GM12878 (cell line): ENCODE data around the gene CCL2.

Source experiments
- BACH1 ChIP-seq: fragments of 450-650 bp; IDR thresholded peaks from 2 replicates; pipeline ENCODE4 v1.6.1; 2017; ENCODE audit warnings: mild to moderate bottlenecking, borderline replicate concordance
- CHD1 ChIP-seq: IDR thresholded peaks from 2 replicates; pipeline ENCODE4 v1.6.1; 2012; ENCODE audit warnings: low read depth, low read length, improper control_type of control experiment
- EZH2 ChIP-seq: IDR thresholded peaks from 2 replicates; pipeline ENCODE4 v1.6.1; 2012; ENCODE audit warnings: low read depth, mild to moderate bottlenecking, control low read depth, inconsistent platforms, low read length, borderline replicate concordance; ENCODE audit not compliant: control insufficient read depth
- JUND ChIP-seq: IDR thresholded peaks from 2 replicates; pipeline ENCODE4 v1.6.1; 2012; ENCODE audit warnings: low read depth, mild to moderate bottlenecking, low read length, improper control_type of control experiment, moderate library complexity
- KDM1A ChIP-seq: fragments of 200-600 bp; sonication (generic); IDR thresholded peaks from 2 replicates; pipeline ENCODE4 v1.6.1; 2016; ENCODE audit warnings: borderline replicate concordance
- POLR2AphosphoS2 ChIP-seq: IDR thresholded peaks from 2 replicates; pipeline ENCODE4 v1.6.1; 2011; ENCODE audit warnings: low read depth, mild to moderate bottlenecking, low read length, improper control_type of control experiment, moderate library complexity
- POLR2AphosphoS5 ChIP-seq: IDR thresholded peaks from 2 replicates; pipeline ENCODE4 v1.6.1; 2011; ENCODE audit warnings: mild to moderate bottlenecking, low read length, inconsistent platforms
- RAD21 ChIP-seq: IDR thresholded peaks from 2 replicates; pipeline ENCODE4 v1.6.1; 2011; ENCODE audit warnings: mild to moderate bottlenecking, low read depth, low read length, moderate library complexity; ENCODE audit not compliant: insufficient read depth
- TAF1 ChIP-seq: IDR thresholded peaks from 2 replicates; pipeline ENCODE4 v1.6.1; 2011; ENCODE audit warnings: mild to moderate bottlenecking, low read depth, low read length, borderline replicate concordance
- TARDBP ChIP-seq: IDR thresholded peaks from 2 replicates; pipeline ENCODE4 v1.6.1; 2016; ENCODE audit warnings: borderline replicate concordance
- WRNIP1 ChIP-seq: IDR thresholded peaks from 2 replicates; pipeline ENCODE4 v1.6.1; 2011; ENCODE audit warnings: low read depth, low read length, improper control_type of control experiment, borderline replicate concordance
- TF ChIP-seq, protein P1 (sequence below), 3 experiments: IDR thresholded peaks in 2 of 3; conservative IDR thresholded peaks in 1 of 3; 2 replicates each; pipeline ENCODE4 v1.5.1; 2011; ENCODE audit warnings: low read depth in 3 of 3, low read length in 3 of 3, mild to moderate bottlenecking in 3 of 3, control low read depth in 2 of 3, moderate library complexity in 2 of 3, inconsistent platforms in 1 of 3, mixed read lengths in 1 of 3; ENCODE audit not compliant: control insufficient read depth in 2 of 3, insufficient read depth in 1 of 3; ENCODE audit errors: extremely low read depth in 1 of 3
- TF ChIP-seq, protein P2 (sequence below): IDR thresholded peaks from 2 replicates; pipeline ENCODE4 v1.6.1; 2011; ENCODE audit warnings: borderline replicate concordance, low read depth, mild to moderate bottlenecking, moderate library complexity, mixed read lengths, low read length; ENCODE audit not compliant: insufficient read depth; ENCODE audit errors: extremely low read length

DNA sequence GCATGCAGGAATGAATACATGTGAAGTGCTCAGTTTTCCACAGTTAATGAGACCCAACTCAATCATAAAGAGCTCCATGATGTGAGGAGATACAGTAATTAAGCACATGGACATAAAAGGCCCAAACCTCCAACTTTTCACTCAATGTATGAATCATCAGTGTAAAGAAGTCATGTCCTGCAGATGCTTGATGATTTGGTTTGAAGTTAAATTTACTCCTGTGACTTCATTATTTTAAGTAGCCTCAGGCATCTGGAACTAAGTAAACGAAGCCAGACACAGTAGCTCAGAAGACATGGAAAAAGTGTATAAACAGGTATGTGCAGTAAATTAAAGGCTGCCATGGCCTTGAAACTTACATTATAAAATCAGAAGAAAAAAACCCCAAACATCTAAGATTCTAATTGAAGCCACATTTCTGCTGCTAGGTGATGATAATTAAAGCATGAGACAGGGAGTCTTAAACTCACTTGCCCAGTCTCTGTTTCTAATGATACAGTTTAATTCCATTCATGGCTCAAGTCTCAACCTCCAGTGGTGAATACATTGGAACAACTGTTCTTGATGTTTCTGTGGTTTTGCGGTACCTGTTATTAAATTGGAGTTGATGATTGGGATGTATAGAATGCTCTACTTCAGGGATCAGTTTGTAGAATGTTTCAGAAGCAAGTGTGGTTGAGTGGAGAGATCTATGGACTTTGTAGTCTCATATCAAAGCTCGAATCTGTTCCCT, 28.9 kb upstream of the CCL2 start:
- TF ChIP-seq, protein P1, sequence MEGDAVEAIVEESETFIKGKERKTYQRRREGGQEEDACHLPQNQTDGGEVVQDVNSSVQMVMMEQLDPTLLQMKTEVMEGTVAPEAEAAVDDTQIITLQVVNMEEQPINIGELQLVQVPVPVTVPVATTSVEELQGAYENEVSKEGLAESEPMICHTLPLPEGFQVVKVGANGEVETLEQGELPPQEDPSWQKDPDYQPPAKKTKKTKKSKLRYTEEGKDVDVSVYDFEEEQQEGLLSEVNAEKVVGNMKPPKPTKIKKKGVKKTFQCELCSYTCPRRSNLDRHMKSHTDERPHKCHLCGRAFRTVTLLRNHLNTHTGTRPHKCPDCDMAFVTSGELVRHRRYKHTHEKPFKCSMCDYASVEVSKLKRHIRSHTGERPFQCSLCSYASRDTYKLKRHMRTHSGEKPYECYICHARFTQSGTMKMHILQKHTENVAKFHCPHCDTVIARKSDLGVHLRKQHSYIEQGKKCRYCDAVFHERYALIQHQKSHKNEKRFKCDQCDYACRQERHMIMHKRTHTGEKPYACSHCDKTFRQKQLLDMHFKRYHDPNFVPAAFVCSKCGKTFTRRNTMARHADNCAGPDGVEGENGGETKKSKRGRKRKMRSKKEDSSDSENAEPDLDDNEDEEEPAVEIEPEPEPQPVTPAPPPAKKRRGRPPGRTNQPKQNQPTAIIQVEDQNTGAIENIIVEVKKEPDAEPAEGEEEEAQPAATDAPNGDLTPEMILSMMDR (IDR thresholded peaks at IDR 0.05 in 2 of 3, conservative IDR thresholded peaks at IDR 0.05 in 1 of 3; ENCODE audit: control insufficient read depth in 2 of 3, extremely low read depth in 1 of 3, insufficient read depth in 1 of 3, low read depth in 3 of 3, low read length in 3 of 3) = no peak
- TF ChIP-seq, protein P2, sequence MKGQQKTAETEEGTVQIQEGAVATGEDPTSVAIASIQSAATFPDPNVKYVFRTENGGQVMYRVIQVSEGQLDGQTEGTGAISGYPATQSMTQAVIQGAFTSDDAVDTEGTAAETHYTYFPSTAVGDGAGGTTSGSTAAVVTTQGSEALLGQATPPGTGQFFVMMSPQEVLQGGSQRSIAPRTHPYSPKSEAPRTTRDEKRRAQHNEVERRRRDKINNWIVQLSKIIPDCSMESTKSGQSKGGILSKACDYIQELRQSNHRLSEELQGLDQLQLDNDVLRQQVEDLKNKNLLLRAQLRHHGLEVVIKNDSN = no peak
- no peak for TF ChIP-seq POLR2AphosphoS5
- TF ChIP-seq POLR2AphosphoS2 = no peak
- no peak for TF ChIP-seq JUND
- TF ChIP-seq RAD21 = no peak
- no peak for TF ChIP-seq BACH1
- no peak for TF ChIP-seq WRNIP1
- no peak for TF ChIP-seq TARDBP
- no peak for TF ChIP-seq EZH2
- TF ChIP-seq CHD1 = no peak
- no peak for TF ChIP-seq KDM1A
- TF ChIP-seq TAF1 = no peak
